ENCODE results near the gene CXCL3. TPM values are rescaled to one million over a fixed set of nuclear protein-coding genes. Genes with fewer than 3 reads are reported as not detected.

The CXCL3 gene
- total and polyA plus RNA-seq, 10 of the 15 experiments (the other 5 are each of a cell fraction or from before 2014, with no cell fraction given), result not detected

- CTCF ChIA-PET, result no interaction called here
- SMC1A ChIA-PET (ENCODE audit: uncharacterized antibody, unreplicated experiment), result interaction anchor here (1.7 kb wide), 1 partner anchor 15 kb away, joined by 5 read pairs; no protein-coding TSS in a partner anchor
- ATAC-seq (no peak), FAIRE-seq (no peak), DNase-seq (ENCODE audit: low read depth, low spot score) (no peak)
- 0% methylated on average over 1 of the region's 1 CpG for WGBS (ENCODE audit: insufficient coverage, insufficient replicate concordance, low lambda C conversion rate, missing lambda C conversion rate)
- Histone ChIP-seq H4K20me1 (ENCODE audit: control insufficient read depth, insufficient read depth) (no peaks in the 10 kb centered on the region), H3K27ac (ENCODE audit: control insufficient read depth, insufficient read depth) (no peak overlapping the region), H3K9ac (ENCODE audit: control insufficient read depth, insufficient read depth, low read length) (no peak overlapping the region), H3K4me1 (ENCODE audit: control insufficient read depth, insufficient read depth, low read length) (peaks cover 3% of the 10 kb centered on the region; the same call in 1 of the 2 replicates), H3K4me3 (no peak overlapping the region), H3K36me3 (ENCODE audit: control insufficient read depth in 2 of 2, insufficient read depth in 2 of 2, low read length in 1 of 2) (no peaks in the 10 kb centered on the region), H2AFZ (ENCODE audit: control insufficient read depth, low read depth, low read length) (no peak overlapping the region), H3K27me3 (replicated peaks in 1 of 2; ENCODE audit: control insufficient read depth in 2 of 2, insufficient read depth in 2 of 2, low read length in 1 of 2) (peaks cover 3 to 8% of the 10 kb centered on the region in 2 experiments), H3K79me2 (ENCODE audit: control insufficient read depth, insufficient read depth, low read length) (no peaks in the 10 kb centered on the region), H3K9me3 (replicated peaks; ENCODE audit: control insufficient read depth, insufficient read depth, low read length) (no peaks in the 10 kb centered on the region), H3K4me2 (ENCODE audit: control insufficient read depth, insufficient read depth) (no peak overlapping the region)
- RAD21 ChIA-PET (ENCODE audit: unreplicated experiment), result interaction anchor here (0.7 kb wide), 1 partner anchor 378 kb away, joined by 3 read pairs; no protein-coding TSS in a partner anchor
- in situ Hi-C loops (cut with MboI), result no loop called here
- no TSS peak for BruUV-seq (replicated peaks)
- intact Hi-C loops (cut with micrococcal nuclease; ENCODE audit: unreplicated experiment), result no loop called here
- TF ChIP-seq RELB (IDR thresholded peaks at IDR 0.05; ENCODE audit: low read depth) (no peak), E2F4 (IDR thresholded peaks at IDR 0.05; ENCODE audit: low read depth, low read length) (no peak), CREB1 (IDR thresholded peaks at IDR 0.05; ENCODE audit: low read depth) (no peak), SREBF2 (IDR thresholded peaks at IDR 0.05; ENCODE audit: low read length) (no peak)
- POLR2A ChIA-PET, result no interaction called here
Measured at GRCh38 chr4:74041418-74041817, 2.9 kb upstream of the CXCL3 start.
